Spleen (tissue), 11 donors: Measurements from ENCODE around the gene DNM3. TPM values are rescaled to one million over a fixed set of nuclear protein-coding genes. Genes with fewer than 3 reads are reported as not detected.

Experiments
- DNase-seq: peaks from one replicate; pipeline ENCODE4 v3.0.0-alpha.2; 2020
- H3K27ac ChIP-seq, 8 donors: fragments of 200-600 bp; sonication (generic) in 7 of 8; 1 replicate in 4 of 8; 2 replicates in 4 of 8; pipeline versions ENCODE4 v1.5.0 to v1.8.0; 2016 to 2021; ENCODE audit warnings: inconsistent platforms in 4 of 8, mild to moderate bottlenecking in 4 of 8, moderate library complexity in 1 of 8
- H3K27me3 ChIP-seq, 7 donors: fragments of 200-600 bp; sonication (generic) in 6 of 7; replicated peaks in 1 of 7; 1 replicate in 4 of 7; 2 replicates in 3 of 7; pipeline versions ENCODE4 v1.5.0 to v1.8.0; 2016 to 2021; ENCODE audit warnings: inconsistent platforms in 3 of 7, mild to moderate bottlenecking in 1 of 7
- H3K36me3 ChIP-seq, 6 donors: fragments of 200-600 bp; sonication (generic) in 5 of 6; 1 replicate in 4 of 6; 2 replicates in 2 of 6; pipeline versions ENCODE4 v1.5.0 to v1.8.0; 2016 to 2021; ENCODE audit warnings: inconsistent platforms in 2 of 6
- H3K4me1 ChIP-seq, 6 donors: fragments of 200-600 bp; sonication (generic) in 5 of 6; 1 replicate in 3 of 6; 2 replicates in 3 of 6; pipeline versions ENCODE4 v1.5.0 to v1.8.0; 2016 to 2021; ENCODE audit warnings: inconsistent platforms in 3 of 6
- H3K4me3 ChIP-seq, 8 donors: fragments of 200-600 bp; sonication (generic) in 7 of 8; 1 replicate in 4 of 8; 2 replicates in 4 of 8; pipeline versions ENCODE4 v1.5.0 to v1.8.0; 2016 to 2021; ENCODE audit warnings: inconsistent platforms in 4 of 8, mild to moderate bottlenecking in 4 of 8, moderate library complexity in 2 of 8
- H3K9me3 ChIP-seq, 8 donors: fragments of 200-600 bp; sonication (generic) in 7 of 8; 1 replicate in 4 of 8; 2 replicates in 4 of 8; pipeline versions ENCODE4 v1.5.0 to v1.8.0; 2016 to 2021; ENCODE audit warnings: inconsistent platforms in 4 of 8
- CTCF ChIP-seq, 11 experiments: fragments of 200-600 bp in 7 of 11; fragments of 450-650 bp in 4 of 11; sonication (generic) in 4 of 11; IDR thresholded peaks in 8 of 11; conservative IDR thresholded peaks in 3 of 11; 1 replicate in 7 of 11; 2 replicates in 4 of 11; pipeline versions ENCODE4 v1.4.0 to v1.8.0; 2016 to 2021; ENCODE audit warnings: antibody characterized with exemption in 11 of 11, inconsistent platforms in 4 of 11, mild to moderate bottlenecking in 1 of 11
- POLR2A ChIP-seq, 3 donors: fragments of 450-650 bp; IDR thresholded peaks; one replicate each; pipeline ENCODE4 v1.5.1; 2017; ENCODE audit warnings: antibody characterized with exemption in 3 of 3, mild to moderate bottlenecking in 1 of 3
- POLR2AphosphoS5 ChIP-seq, 3 donors: sonication (generic); formaldehyde crosslinking; IDR thresholded peaks; one replicate each; pipeline ENCODE4 v1.5.1; 2017; ENCODE audit warnings: antibody characterized with exemption in 3 of 3
- WGBS, 5 donors: extraction: QIAGEN DNeasy Blood & Tissue Kit in 3 of 5; methylation state at CpG; one replicate each; pipeline versions ENCODE4 v1.1.5 to v1.1.7; 2013 to 2018; 5-methylcytosine and 5-hydroxymethylcytosine counted together
- intact Hi-C: fragments of 100-400 bp; cut with DNase I; formaldehyde crosslinking; loops from one replicate; pipeline ENCODE4 v1.15.0; 2023; ENCODE audit warnings: low total_unique reads
- polyA plus RNA-seq, 3 donors: library from polyadenylated mRNA; stranded (reverse); fragments of 200-250 nt; gene quantifications; one replicate each; pipeline ENCODE4 v1.2.1, GENCODE V29; 2013
- total RNA-seq, 7 donors: library from RNA; depleted of rRNA in 3 of 7; stranded (reverse); fragments of >200 nt in 3 of 7; fragmentation: NEBNext Ultra II Directional in 4 of 7; extraction: Animal tissue kit (Norgen Biotek cat#: 25700) in 4 of 7; gene quantifications; one replicate each; pipeline versions ENCODE4 v1.1.0 to v1.2.1, GENCODE V29; 2016 to 2021
- donor health status: healthy with polysubstance abuse.
- donor health status: DM: no; HTN: no; CAD: no; lungs with moderate emphysema.
- donor health status: DM: no; HTN: no; CAD: no.
- donor health status: Bipolar disorder and iron deficiency.
- donor health status: healthy.
- donor health status: DM: no; HTN: no; CAD: no.
- donor health status: DM: yes; HTN: yes; CAD: no.

DNM3 gene
- total and polyA plus RNA-seq, 10 donors, result 0.61 to 10.2 (median 4.9) TPM

GRCh38 chr1:172356620-172357019 lies 515.3 kb downstream of the DNM3 start:
- no peak for DNase-seq
- Histone ChIP-seq H3K9me3 (no peaks in the 10 kb centered on the region), H3K27me3 (no peaks in the 10 kb centered on the region), H3K36me3 (no peaks in the 10 kb centered on the region), H3K4me1 (peaks cover 19 to 55% (median 46%) of the 10 kb centered on the region in 6 donors), H3K4me3 (no peak overlapping the region), H3K27ac (peak overlapping the region in 4 of 8 donors; percentile 2 to 88 (median 52))
- intact Hi-C loops, result no loop called here
- TF ChIP-seq POLR2A (IDR thresholded peaks at IDR 0.05), result no peak
- no peak for TF ChIP-seq POLR2AphosphoS5 (IDR thresholded peaks at IDR 0.05)
- TF ChIP-seq CTCF (IDR thresholded peaks at IDR 0.05 in 8 of 11, conservative IDR thresholded peaks at IDR 0.05 in 3 of 11), result no peak

- no peak for DNase-seq
- no peak for TF ChIP-seq POLR2AphosphoS5 (IDR thresholded peaks at IDR 0.05)
- no peak for TF ChIP-seq CTCF (IDR thresholded peaks at IDR 0.05 in 8 of 11, conservative IDR thresholded peaks at IDR 0.05 in 3 of 11)
- TF ChIP-seq POLR2A (IDR thresholded peaks at IDR 0.05), result no peak
- no peaks in the 10 kb centered on the region for H3K27me3 ChIP-seq
- intact Hi-C loops, result no loop called here
- H3K4me3 ChIP-seq, result peak overlapping the region in 1 of 8 donors; percentile 11
- H3K27ac ChIP-seq, result peak overlapping the region; percentile 39 to 88 (median 76)
- H3K4me1 ChIP-seq, result peaks cover 19 to 54% (median 46%) of the 10 kb centered on the region in 6 donors
- H3K9me3 ChIP-seq, result no peaks in the 10 kb centered on the region
- WGBS, 5 donors, result 43 to 62% (median 46%) methylated on average over 5 of the region's 5 CpGs
- no peaks in the 10 kb centered on the region for H3K36me3 ChIP-seq
Observed at GRCh38 chr1:172357753-172358385, 516.6 kb downstream of the DNM3 start.

GRCh38 chr1:172359491-172359999 lies 518.2 kb downstream of the DNM3 start:
- no peaks in the 10 kb centered on the region for H3K27me3 ChIP-seq
- TF ChIP-seq CTCF (IDR thresholded peaks at IDR 0.05 in 8 of 11, conservative IDR thresholded peaks at IDR 0.05 in 3 of 11) (no peak), POLR2AphosphoS5 (IDR thresholded peaks at IDR 0.05) (no peak), POLR2A (IDR thresholded peaks at IDR 0.05) (no peak)
- H3K27ac ChIP-seq, result peak overlapping the region; percentile 18 to 88 (median 72)
- no peaks in the 10 kb centered on the region for H3K36me3 ChIP-seq
- H3K4me3 ChIP-seq, result no peak overlapping the region
- DNase-seq, result no peak
- intact Hi-C loops, result no loop called here
- H3K9me3 ChIP-seq, result no peaks in the 10 kb centered on the region
- 29 to 39% (median 35%) methylated on average over 3 of the region's 3 CpGs for WGBS, 5 donors
- H3K4me1 ChIP-seq, result peaks cover 19 to 48% (median 44%) of the 10 kb centered on the region in 6 donors

GRCh38 chr1:172360511-172360910 lies 519.2 kb downstream of the DNM3 start:
- 72 to 91% (median 84%) methylated on average over 2 of the region's 2 CpGs for WGBS, 5 donors
- TF ChIP-seq POLR2AphosphoS5 (IDR thresholded peaks at IDR 0.05), result no peak
- no peak for TF ChIP-seq CTCF (IDR thresholded peaks at IDR 0.05 in 8 of 11, conservative IDR thresholded peaks at IDR 0.05 in 3 of 11)
- no peak for TF ChIP-seq POLR2A (IDR thresholded peaks at IDR 0.05)
- Histone ChIP-seq H3K36me3 (no peaks in the 10 kb centered on the region), H3K27me3 (no peaks in the 10 kb centered on the region), H3K27ac (peak overlapping the region in 7 of 8 donors; percentile 0 to 88 (median 41)), H3K9me3 (peaks cover 0 to 3% (median 0%) of the 10 kb centered on the region in 8 donors), H3K4me3 (no peak overlapping the region), H3K4me1 (peaks cover 19 to 47% (median 43%) of the 10 kb centered on the region in 6 donors)
- DNase-seq, result no peak
- intact Hi-C loops, result no loop called here
